LNCaP clone FGC (cell line): ENCODE results near the gene RANBP9.

Experiments used
- DNase-seq: peaks from one replicate; pipeline ENCODE4 v3.0.0-alpha.2; 2011; ENCODE audit warnings: low read depth
- H3K4me3 ChIP-seq: 2 replicates; pipeline ENCODE4 v1.5.1; 2011; ENCODE audit warnings: mild to moderate bottlenecking, low read depth, low read length, control low read depth
- CTCF ChIP-seq: IDR thresholded peaks from 2 replicates; pipeline ENCODE4 v1.5.1; 2012; ENCODE audit warnings: mild to moderate bottlenecking; ENCODE audit not compliant: control insufficient read depth, insufficient read depth; ENCODE audit errors: extremely low read depth

The RANBP9 gene

GRCh38 chr6:13673825-13674444 lies 37.7 kb downstream of the RANBP9 start:
- no peak overlapping the region for H3K4me3 ChIP-seq
- DNase-seq, result no peak
- no peak for TF ChIP-seq CTCF

- no peak for TF ChIP-seq CTCF
- DNase-seq, result no peak
- no peak overlapping the region for H3K4me3 ChIP-seq
Measured at GRCh38 chr6:13673368-13673767, 38.3 kb downstream of the RANBP9 start.

GRCh38 chr6:13672904-13673303 lies 38.7 kb downstream of the RANBP9 start:
- H3K4me3 ChIP-seq, result no peak overlapping the region
- no peak for DNase-seq

GRCh38 chr6:13671548-13672127 lies 40.0 kb downstream of the RANBP9 start:
- no peak for DNase-seq
- no peak overlapping the region for H3K4me3 ChIP-seq
- no peak for TF ChIP-seq CTCF

More at GRCh38 chr6:13672904-13673303, 38.7 kb downstream of the RANBP9 start:
- TF ChIP-seq CTCF, result no peak

- no peak for DNase-seq
- TF ChIP-seq CTCF, result no peak
- no peak overlapping the region for H3K4me3 ChIP-seq
Measured at GRCh38 chr6:13669476-13669875, 42.2 kb downstream of the RANBP9 start.

GRCh38 chr6:13668291-13668928 lies 43.2 kb downstream of the RANBP9 start:
- TF ChIP-seq CTCF, result no peak
- no peak overlapping the region for H3K4me3 ChIP-seq
- no peak for DNase-seq
